Activated CD8-positive, alpha-beta T cell treated with anti-CD3 and anti-CD28 coated beads for 36 hours (primary cell): ENCODE data around the gene UQCC2. TPM values are rescaled to one million over a fixed set of nuclear protein-coding genes. Genes with fewer than 3 reads are reported as not detected.

Source experiments
- ATAC-seq: fragments of 200-7000 bp; cut with Tn5 transposase; one replicate; pipeline ENCODE4 v1.10.0; 2021; ENCODE audit warnings: mild to moderate bottlenecking, moderate library complexity
- CTCF ChIA-PET: fragments of 350-600 bp; sonication (Branson Sonifier 250); formaldehyde crosslinking; loops from one replicate; lab custom pipeline; 2021; ENCODE audit warnings: antibody characterized with exemption; lab: Charles Lee
- POLR2A ChIA-PET: fragments of 350-600 bp; sonication (Branson Sonifier 250); formaldehyde crosslinking; loops from one replicate; lab custom pipeline; 2021; ENCODE audit warnings: antibody characterized with exemption; lab: Charles Lee
- DNase-seq: peaks from one replicate; pipeline ENCODE4 v3.0.0-alpha.2; 2020
- H3K27ac Mint-ChIP-seq: one replicate; pipeline ENCODE4 v1.8.0; 2021; ENCODE audit warnings: mild to moderate bottlenecking, mixed read lengths
- H3K27me3 Mint-ChIP-seq: one replicate; pipeline ENCODE4 v1.8.0; 2021; ENCODE audit warnings: mixed read lengths
- H3K36me3 Mint-ChIP-seq: one replicate; pipeline ENCODE4 v1.8.0; 2021; ENCODE audit warnings: low read depth, mixed read lengths
- H3K4me1 Mint-ChIP-seq: one replicate; pipeline ENCODE4 v1.8.0; 2021; ENCODE audit warnings: low read depth, mixed read lengths
- H3K4me3 Mint-ChIP-seq: one replicate; pipeline ENCODE4 v1.8.0; 2021; ENCODE audit warnings: mild to moderate bottlenecking, moderate library complexity, mixed read lengths
- H3K9me3 Mint-ChIP-seq: one replicate; pipeline ENCODE4 v1.8.0; 2021; ENCODE audit warnings: mixed read lengths
- CTCF ChIP-seq: fragments of 200-600 bp; IDR thresholded peaks from one replicate; pipeline ENCODE4 v1.8.0; 2022; ENCODE audit warnings: antibody characterized with exemption, mild to moderate bottlenecking
- intact Hi-C: fragments of 100-400 bp; cut with micrococcal nuclease; formaldehyde crosslinking; loops from one replicate; pipeline ENCODE4 v1.10.0; 2022
- total RNA-seq, 2 experiments: library from RNA; stranded (reverse); gene quantifications; one replicate each; pipeline ENCODE4 v1.2.3, GENCODE V29; 2021

UQCC2 gene
- total RNA-seq, 2 experiments from 2014 or later, result 127 to 128 TPM

DNA sequence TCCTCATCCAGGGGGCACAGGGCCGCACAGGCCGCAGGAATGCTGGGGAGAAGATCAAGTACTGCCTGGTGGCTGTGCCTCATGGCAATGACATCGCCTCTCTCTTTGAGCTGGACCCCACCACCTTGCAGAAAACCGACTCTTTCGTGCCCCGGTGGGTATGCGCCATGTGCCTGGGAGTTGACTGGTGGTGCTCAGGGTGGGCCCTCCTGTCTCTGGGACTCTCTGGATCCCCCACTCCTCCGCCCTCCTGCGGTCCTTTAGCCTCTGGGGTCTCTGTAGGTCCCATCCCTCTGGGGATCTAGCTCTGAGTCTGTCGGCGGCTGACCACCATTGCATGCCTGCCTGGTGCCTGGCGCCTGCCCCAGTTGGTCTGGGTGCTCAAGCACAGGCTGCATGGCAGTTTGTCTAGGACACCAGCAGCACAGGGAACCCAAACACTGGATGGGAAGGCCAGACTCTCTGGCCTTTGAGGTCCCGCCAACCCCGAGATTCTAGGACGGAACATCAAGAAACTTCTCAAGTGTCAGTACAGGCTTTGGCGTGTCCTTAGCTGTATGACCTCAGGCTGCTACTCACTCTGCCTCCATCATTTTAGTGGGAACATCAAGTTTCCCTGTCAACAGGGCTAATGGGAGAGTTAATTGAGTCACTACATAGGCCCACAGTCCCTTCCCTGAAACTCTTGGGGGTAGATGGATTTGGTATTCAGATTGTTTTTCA lies 47.6 kb downstream of the UQCC2 start:
- no peaks in the 10 kb centered on the region for H3K27me3 Mint-ChIP-seq
- CTCF ChIA-PET, result no interaction called here
- no peak for DNase-seq

DNA sequence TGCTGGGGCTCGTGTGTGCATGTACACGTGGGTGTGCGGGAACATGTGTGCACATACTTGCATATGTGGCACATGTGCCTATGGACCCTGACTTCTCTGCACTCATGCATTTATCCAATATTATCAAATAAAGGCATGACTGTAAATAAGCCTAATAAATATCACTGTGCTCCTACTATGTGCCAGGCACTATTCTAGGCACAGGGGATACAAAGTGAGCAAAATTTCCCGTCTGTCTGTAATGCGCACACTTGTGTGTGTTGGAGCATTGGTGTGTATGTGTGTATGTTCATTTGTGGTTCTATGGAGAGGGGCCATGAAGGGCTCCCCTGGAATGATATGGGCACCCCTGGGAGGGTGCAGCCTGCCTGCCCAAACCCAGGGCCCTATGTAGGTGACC lies 48.5 kb downstream of the UQCC2 start:
- TF ChIP-seq CTCF, result no peak
- peaks cover 19% of the 10 kb centered on the region for H3K36me3 Mint-ChIP-seq
- ATAC-seq (no peak), DNase-seq (no peak)
- CTCF ChIA-PET, result no interaction called here
- no peaks in the 10 kb centered on the region for H3K9me3 Mint-ChIP-seq
- no peaks in the 10 kb centered on the region for H3K4me1 Mint-ChIP-seq
- POLR2A ChIA-PET, result interaction anchor here (0.9 kb wide), 1 partner anchor 69 kb away, joined by 3 read pairs; no protein-coding TSS in a partner anchor
- intact Hi-C loops, result no loop called here
- H3K27me3 Mint-ChIP-seq, result no peaks in the 10 kb centered on the region
- no peak overlapping the region for H3K27ac Mint-ChIP-seq
- H3K4me3 Mint-ChIP-seq, result no peak overlapping the region

More for the DNA sequence above, 47.6 kb downstream of the UQCC2 start:
- no peak for ATAC-seq
- no peak for TF ChIP-seq CTCF
- POLR2A ChIA-PET, result interaction anchor here (1.2 kb wide), 1 partner anchor 19 kb away, joined by 4 read pairs; no protein-coding TSS in a partner anchor
- intact Hi-C loops, result no loop called here
- Mint-ChIP-seq H3K4me3 (no peak overlapping the region), H3K4me1 (no peaks in the 10 kb centered on the region), H3K27ac (no peak overlapping the region), H3K36me3 (peaks cover 26% of the 10 kb centered on the region), H3K9me3 (no peaks in the 10 kb centered on the region)

DNA sequence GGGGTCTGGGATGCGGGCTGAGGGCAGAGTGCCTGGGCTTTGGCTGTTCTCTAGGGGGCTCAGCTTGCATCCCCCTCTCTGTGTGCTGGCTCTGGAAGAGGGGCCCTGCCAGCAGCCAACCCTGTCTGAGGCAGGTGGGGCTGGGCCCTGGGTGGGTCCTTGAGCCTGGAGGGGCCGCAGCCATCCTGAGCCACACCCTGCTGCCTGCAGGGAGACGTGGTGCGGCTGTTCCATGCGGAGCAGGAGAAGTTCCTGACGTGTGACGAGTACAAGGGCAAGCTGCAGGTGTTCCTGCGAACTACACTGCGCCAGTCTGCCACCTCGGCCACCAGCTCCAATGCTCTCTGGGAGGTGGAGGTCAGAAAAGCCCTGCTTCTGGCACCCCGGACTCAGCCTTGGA lies 49.2 kb downstream of the UQCC2 start:
- H3K36me3 Mint-ChIP-seq, result peaks cover 17% of the 10 kb centered on the region
- DNase-seq (no peak), ATAC-seq (no peak)
- CTCF ChIA-PET, result no interaction called here
- H3K4me1 Mint-ChIP-seq, result no peaks in the 10 kb centered on the region
- no peaks in the 10 kb centered on the region for H3K27me3 Mint-ChIP-seq
- H3K27ac Mint-ChIP-seq, result no peak overlapping the region
- POLR2A ChIA-PET, result interaction anchor here (0.9 to 1.4 kb wide), 3 partner anchors 10 to 68 kb away, joined by 3 to 4 read pairs (median 4); no protein-coding TSS in a partner anchor
- intact Hi-C loops, result no loop called here
- no peaks in the 10 kb centered on the region for H3K9me3 Mint-ChIP-seq
- no peak overlapping the region for H3K4me3 Mint-ChIP-seq
- no peak for TF ChIP-seq CTCF

GRCh38 chr6:33661106-33661838 lies 50.2 kb downstream of the UQCC2 start:
- POLR2A ChIA-PET, result interaction anchor here (1.1 to 1.4 kb wide), 2 partner anchors 11 to 15 kb away, joined by 4 read pairs; no protein-coding TSS in a partner anchor
- no peak for ATAC-seq
- intact Hi-C loops, result no loop called here
- no peak for DNase-seq
- no peak for TF ChIP-seq CTCF
- Mint-ChIP-seq H3K27me3 (no peaks in the 10 kb centered on the region), H3K27ac (no peak overlapping the region), H3K4me1 (no peaks in the 10 kb centered on the region), H3K36me3 (peaks cover 14% of the 10 kb centered on the region), H3K4me3 (no peak overlapping the region), H3K9me3 (no peaks in the 10 kb centered on the region)
- CTCF ChIA-PET, result interaction anchor here (0.8 kb wide), 1 partner anchor 40 kb away, joined by 3 read pairs; no protein-coding TSS in a partner anchor

DNA sequence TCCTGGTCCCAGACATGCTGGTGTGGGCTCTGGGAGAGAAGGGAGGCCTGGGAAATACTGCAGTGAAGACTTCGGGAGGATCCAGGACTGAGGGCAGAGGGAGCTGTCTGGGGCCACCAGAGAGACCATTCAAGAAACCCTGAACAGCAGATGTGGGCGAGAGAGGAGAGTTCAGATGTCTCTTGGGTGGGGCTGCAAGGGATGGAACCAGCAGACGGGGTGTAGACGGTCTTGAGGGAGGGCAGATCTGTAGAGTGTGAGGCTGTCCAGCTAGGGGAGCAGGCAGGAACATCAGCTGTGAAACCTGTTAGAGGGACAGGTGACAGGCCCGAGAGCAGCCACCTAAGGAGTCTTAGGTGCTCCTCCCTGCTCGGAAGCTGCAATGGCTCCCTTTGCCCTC lies 51.5 kb downstream of the UQCC2 start:
- ChIA-PET CTCF (no interaction called here), POLR2A (no interaction called here)
- Mint-ChIP-seq H3K36me3 (peaks cover 11% of the 10 kb centered on the region), H3K27me3 (no peaks in the 10 kb centered on the region), H3K27ac (no peak overlapping the region), H3K4me1 (no peaks in the 10 kb centered on the region), H3K4me3 (no peak overlapping the region), H3K9me3 (no peaks in the 10 kb centered on the region)
- intact Hi-C loops, result no loop called here
- DNase-seq (no peak), ATAC-seq (no peak)
- TF ChIP-seq CTCF, result no peak
